IPS-15b (cell line): ENCODE measurements around the gene ZNF560.
"Not testable (repeated sequence)": the region's sequence is repeated elsewhere in the genome, so short reads cannot be mapped to it uniquely, and the experiment has no call there.

ENCODE experiments used
- H3K27me3 ChIP-seq: one replicate; pipeline ENCODE4 v1.6.1; 2013; ENCODE audit warnings: low read length; ENCODE audit not compliant: control insufficient read depth, insufficient read depth
- H3K36me3 ChIP-seq: one replicate; pipeline ENCODE4 v1.6.1; 2013; ENCODE audit warnings: low read length; ENCODE audit not compliant: control insufficient read depth, insufficient read depth
- H3K4me1 ChIP-seq: one replicate; pipeline ENCODE4 v1.6.1; 2013; ENCODE audit warnings: mild to moderate bottlenecking, low read length; ENCODE audit not compliant: control insufficient read depth, insufficient read depth
- H3K4me3 ChIP-seq: one replicate; pipeline ENCODE4 v1.5.1; 2013; ENCODE audit warnings: low read depth, low read length
- H3K9ac ChIP-seq: one replicate; pipeline ENCODE4 v1.6.1; 2013; ENCODE audit warnings: low read depth, mild to moderate bottlenecking, low read length
- H3K9me3 ChIP-seq: one replicate; pipeline ENCODE4 v1.6.1; 2013; ENCODE audit warnings: mild to moderate bottlenecking, low read length; ENCODE audit not compliant: control insufficient read depth, insufficient read depth

Gene ZNF560

GRCh38 chr19:9498183-9498902 is at the start of gene ZNF560:
ZNF560 (minus strand) TSS chr19:9498616; CDS start chr19:9475313, 23,303 bp downstream.
- H3K4me3 ChIP-seq: peak within 1 kb of the TSS; percentile 39
- no peaks in the 10 kb centered on the region for H3K27me3 ChIP-seq
- no peak within 1 kb of the TSS for H3K9ac ChIP-seq
- H3K36me3 ChIP-seq: no peaks in the 10 kb centered on the region
- H3K9me3 ChIP-seq: peaks cover under 1% of the 10 kb centered on the region
- H3K4me1 ChIP-seq: no peaks in the 10 kb centered on the region

- Histone ChIP-seq H3K36me3 (no peaks in the 10 kb centered on the region), H3K4me1 (no peaks in the 10 kb centered on the region), H3K9ac (no peak overlapping the region), H3K27me3 (no peaks in the 10 kb centered on the region), H3K9me3 (peaks cover 5% of the 10 kb centered on the region), H3K4me3 (no peak overlapping the region)
Observed at GRCh38 chr19:9547870-9548269, 49.5 kb upstream of the ZNF560 start.

GRCh38 chr19:9541281-9541680 is 42.9 kb upstream of the ZNF560 start:
- not testable (repeated sequence) for H3K36me3 ChIP-seq, H3K9me3 ChIP-seq, H3K27me3 ChIP-seq, H3K9ac ChIP-seq, H3K4me1 ChIP-seq, H3K4me3 ChIP-seq

GRCh38 chr19:9539921-9540320 is 41.5 kb upstream of the ZNF560 start:
- not testable (repeated sequence) for H3K27me3 ChIP-seq, H3K9me3 ChIP-seq, H3K4me1 ChIP-seq, H3K9ac ChIP-seq, H3K4me3 ChIP-seq
- H3K36me3 ChIP-seq: peaks cover 10% of the 10 kb centered on the region

GRCh38 chr19:9539201-9539600 is 40.8 kb upstream of the ZNF560 start:
- H3K9ac ChIP-seq, H3K4me1 ChIP-seq, H3K9me3 ChIP-seq, H3K27me3 ChIP-seq: not testable (repeated sequence)
- Histone ChIP-seq H3K36me3 (peaks cover 17% of the 10 kb centered on the region), H3K4me3 (peak overlapping the region; percentile 98)

GRCh38 chr19:9538183-9539058 is 40.0 kb upstream of the ZNF560 start, which contains the start of gene ZNF426:
ZNF426 (minus strand) TSS chr19:9538645; CDS start chr19:9536232, 2,413 bp downstream.
- Histone ChIP-seq H3K36me3 (peaks cover 25% of the 10 kb centered on the region), H3K4me1 (no peaks in the 10 kb centered on the region), H3K4me3 (peak within 1 kb of the TSS; percentile 98), H3K9ac (peak within 1 kb of the TSS; percentile 96), H3K27me3 (no peaks in the 10 kb centered on the region), H3K9me3 (peaks cover 4% of the 10 kb centered on the region)

GRCh38 chr19:9535934-9536333 is 37.5 kb upstream of the ZNF560 start:
- no peak overlapping the region for H3K9ac ChIP-seq
- peaks cover 10% of the 10 kb centered on the region for H3K9me3 ChIP-seq
- no peaks in the 10 kb centered on the region for H3K27me3 ChIP-seq
- peaks cover 50% of the 10 kb centered on the region for H3K36me3 ChIP-seq
- H3K4me3 ChIP-seq: no peak overlapping the region
- H3K4me1 ChIP-seq: no peaks in the 10 kb centered on the region

GRCh38 chr19:9531933-9532332 is 33.5 kb upstream of the ZNF560 start:
- H3K9ac ChIP-seq: no peak overlapping the region
- peaks cover 74% of the 10 kb centered on the region for H3K36me3 ChIP-seq
- H3K27me3 ChIP-seq: no peaks in the 10 kb centered on the region
- peaks cover 48% of the 10 kb centered on the region for H3K9me3 ChIP-seq
- H3K4me1 ChIP-seq: no peaks in the 10 kb centered on the region
- H3K4me3 ChIP-seq: no peak overlapping the region

- Histone ChIP-seq H3K36me3 (peaks cover 61% of the 10 kb centered on the region), H3K4me3 (no peak overlapping the region), H3K27me3 (no peaks in the 10 kb centered on the region), H3K4me1 (no peaks in the 10 kb centered on the region), H3K9ac (no peak overlapping the region), H3K9me3 (peaks cover 69% of the 10 kb centered on the region)
Observed at GRCh38 chr19:9528757-9529336, 30.4 kb upstream of the ZNF560 start.

GRCh38 chr19:9523885-9524474 is 25.6 kb upstream of the ZNF560 start:
- Histone ChIP-seq H3K4me1 (no peaks in the 10 kb centered on the region), H3K36me3 (peaks cover 16% of the 10 kb centered on the region), H3K27me3 (no peaks in the 10 kb centered on the region), H3K9ac (no peak overlapping the region), H3K9me3 (peaks cover 54% of the 10 kb centered on the region), H3K4me3 (peak overlapping the region; percentile 10)

GRCh38 chr19:9507285-9507684 is 8.9 kb upstream of the ZNF560 start:
- no peaks in the 10 kb centered on the region for H3K27me3 ChIP-seq
- no peaks in the 10 kb centered on the region for H3K4me1 ChIP-seq
- H3K9me3 ChIP-seq: peaks cover 12% of the 10 kb centered on the region
- no peaks in the 10 kb centered on the region for H3K36me3 ChIP-seq
- H3K9ac ChIP-seq: no peak overlapping the region
- no peak overlapping the region for H3K4me3 ChIP-seq
